ENCODE measurements around the gene ZC3H12C.

The ZC3H12C gene

GRCh38 chr11:110196241-110196754 lies 103.1 kb downstream of the ZC3H12C start:
- in situ Hi-C loops (cut with HindIII; ENCODE audit: low sequenced_read_pairs) = no loop called here
- DNase-seq (ENCODE audit: low read depth) = peak; percentile 77
- H3K4me3 ChIP-seq (ENCODE audit: low read depth, low read length) = no peak overlapping the region
- TF ChIP-seq CTCF (IDR thresholded peaks at IDR 0.05; ENCODE audit: low read depth, low read length, missing control alignments) = no peak

- no peak overlapping the region for H3K4me3 ChIP-seq (ENCODE audit: low read depth, low read length)
- in situ Hi-C loops (cut with HindIII; ENCODE audit: low sequenced_read_pairs) = no loop called here
- no peak for DNase-seq (ENCODE audit: low read depth)
- no peak for TF ChIP-seq CTCF (IDR thresholded peaks at IDR 0.05; ENCODE audit: low read depth, low read length, missing control alignments)
Measured at GRCh38 chr11:110196884-110197420, 103.8 kb downstream of the ZC3H12C start.

- in situ Hi-C loops (cut with HindIII; ENCODE audit: low sequenced_read_pairs) = no loop called here
- no peak for TF ChIP-seq CTCF (IDR thresholded peaks at IDR 0.05; ENCODE audit: low read depth, low read length, missing control alignments)
- no peak overlapping the region for H3K4me3 ChIP-seq (ENCODE audit: low read depth, low read length)
- no peak for DNase-seq (ENCODE audit: low read depth)
Measured at GRCh38 chr11:110198031-110198729, 105.0 kb downstream of the ZC3H12C start.

GRCh38 chr11:110199184-110199981 lies 106.2 kb downstream of the ZC3H12C start:
- no peak for TF ChIP-seq CTCF (IDR thresholded peaks at IDR 0.05; ENCODE audit: low read depth, low read length, missing control alignments)
- H3K4me3 ChIP-seq (ENCODE audit: low read depth, low read length) = no peak overlapping the region
- in situ Hi-C loops (cut with HindIII; ENCODE audit: low sequenced_read_pairs) = no loop called here
- DNase-seq (ENCODE audit: low read depth) = no peak

- in situ Hi-C loops (cut with HindIII; ENCODE audit: low sequenced_read_pairs) = loop anchor here (5.0 kb wide), 1 partner anchor 167 kb away; no protein-coding TSS in a partner anchor
- TF ChIP-seq CTCF (IDR thresholded peaks at IDR 0.05; ENCODE audit: low read depth, low read length, missing control alignments) = no peak
- no peak for DNase-seq (ENCODE audit: low read depth)
- no peak overlapping the region for H3K4me3 ChIP-seq (ENCODE audit: low read depth, low read length)
Measured at GRCh38 chr11:110200241-110200640, 107.0 kb downstream of the ZC3H12C start.

GRCh38 chr11:110200836-110201235 lies 107.6 kb downstream of the ZC3H12C start:
- no peak for DNase-seq (ENCODE audit: low read depth)
- no peak overlapping the region for H3K4me3 ChIP-seq (ENCODE audit: low read depth, low read length)
- in situ Hi-C loops (cut with HindIII; ENCODE audit: low sequenced_read_pairs) = loop anchor here (5.0 kb wide), 1 partner anchor 166 kb away; no protein-coding TSS in a partner anchor
- no peak for TF ChIP-seq CTCF (IDR thresholded peaks at IDR 0.05; ENCODE audit: low read depth, low read length, missing control alignments)

Measured in astrocyte of the cerebellum (primary cell).